H7 (cell line): ENCODE measurements around the gene INPP5K. TPM values are rescaled to one million over a fixed set of nuclear protein-coding genes. Genes with fewer than 3 reads are reported as not detected.

Source experiments
- DNase-seq: peaks from one replicate; pipeline ENCODE4 v3.0.0; 2012
- H3K27me3 ChIP-seq: 2 replicates; pipeline ENCODE4 v1.6.0; 2011; ENCODE audit warnings: mild to moderate bottlenecking, low read length; ENCODE audit not compliant: control insufficient read depth, insufficient read depth
- H3K36me3 ChIP-seq: replicated peaks from 2 replicates; pipeline ENCODE4 v1.5.1; 2011; ENCODE audit warnings: low read length; ENCODE audit not compliant: control insufficient read depth, insufficient read depth
- H3K4me3 ChIP-seq: 2 replicates; pipeline ENCODE4 v1.5.1; 2011; ENCODE audit warnings: low read depth, mild to moderate bottlenecking, control low read depth, low read length, moderate library complexity; ENCODE audit not compliant: insufficient read depth
- total RNA-seq: library from RNA; depleted of rRNA; stranded (reverse); fragments of >200 nt; shearing (Covaris generic); gene quantifications from 2 replicates; pipeline ENCODE4 v1.2.3, GENCODE V29; 2014

INPP5K gene
- total RNA-seq, 1 experiment from 2014 or later = 17.6 TPM

- peak; percentile 96 for DNase-seq
- Histone ChIP-seq H3K27me3 (peaks cover 4% of the 10 kb centered on the region; the same call in 1 of the 2 replicates), H3K36me3 (no peaks in the 10 kb centered on the region; the same call in 1 of the 2 replicates), H3K4me3 (peak overlapping the region; percentile 73)
Observed at GRCh38 chr17:1490643-1491442, 25.6 kb downstream of the INPP5K start.

- peak; percentile 52 for DNase-seq
- no peak overlapping the region for H3K4me3 ChIP-seq
- no peaks in the 10 kb centered on the region for H3K36me3 ChIP-seq
- H3K27me3 ChIP-seq = peaks cover 4% of the 10 kb centered on the region; the same call in 1 of the 2 replicates
Observed at GRCh38 chr17:1488826-1489270, 27.6 kb downstream of the INPP5K start.

GRCh38 chr17:1487939-1488825, 28.2 kb downstream of the INPP5K start:
- no peaks in the 10 kb centered on the region; the same call in 1 of the 2 replicates for H3K36me3 ChIP-seq
- peak; percentile 96 for DNase-seq
- H3K4me3 ChIP-seq = peak overlapping the region; percentile 57
- peaks cover 4% of the 10 kb centered on the region; the same call in 1 of the 2 replicates for H3K27me3 ChIP-seq

- H3K4me3 ChIP-seq = peak overlapping the region; percentile 57
- peak; percentile 92 for DNase-seq
- peaks cover 3% of the 10 kb centered on the region; the same call in 1 of the 2 replicates for H3K27me3 ChIP-seq
- H3K36me3 ChIP-seq = peaks cover 1% of the 10 kb centered on the region
Observed at GRCh38 chr17:1486802-1487695, 29.4 kb downstream of the INPP5K start.

- Histone ChIP-seq H3K4me3 (peak overlapping the region; percentile 55), H3K36me3 (peaks cover 3% of the 10 kb centered on the region)
- DNase-seq = peak; percentile 94
Observed at GRCh38 chr17:1485423-1486376, 30.7 kb downstream of the INPP5K start.

GRCh38 chr17:1484676-1485422, 31.6 kb downstream of the INPP5K start:
- no peaks in the 10 kb centered on the region for H3K27me3 ChIP-seq
- peak; percentile 89 for DNase-seq
- peak overlapping the region; percentile 52 for H3K4me3 ChIP-seq
- peaks cover 7% of the 10 kb centered on the region for H3K36me3 ChIP-seq

More at GRCh38 chr17:1485423-1486376, 30.7 kb downstream of the INPP5K start:
- H3K27me3 ChIP-seq = no peaks in the 10 kb centered on the region

- Histone ChIP-seq H3K36me3 (peaks cover 7% of the 10 kb centered on the region), H3K27me3 (no peaks in the 10 kb centered on the region), H3K4me3 (no peak overlapping the region)
- peak; percentile 68 for DNase-seq
Observed at GRCh38 chr17:1484060-1484535, 32.3 kb downstream of the INPP5K start.

- H3K4me3 ChIP-seq = no peak overlapping the region
- DNase-seq = peak; percentile 70
Observed at GRCh38 chr17:1482680-1483079, 33.7 kb downstream of the INPP5K start.

GRCh38 chr17:1481736-1482135, 34.7 kb downstream of the INPP5K start:
- H3K4me3 ChIP-seq = no peak overlapping the region
- no peak for DNase-seq
- peaks cover 18% of the 10 kb centered on the region for H3K36me3 ChIP-seq
- H3K27me3 ChIP-seq = no peaks in the 10 kb centered on the region

More at GRCh38 chr17:1482680-1483079, 33.7 kb downstream of the INPP5K start:
- H3K36me3 ChIP-seq = peaks cover 15% of the 10 kb centered on the region
- no peaks in the 10 kb centered on the region for H3K27me3 ChIP-seq

- H3K4me3 ChIP-seq = no peak overlapping the region
- H3K27me3 ChIP-seq = no peaks in the 10 kb centered on the region
- no peak for DNase-seq
- H3K36me3 ChIP-seq = peaks cover 20% of the 10 kb centered on the region
Observed at GRCh38 chr17:1480747-1481465, 35.5 kb downstream of the INPP5K start.

- peaks cover 20% of the 10 kb centered on the region for H3K36me3 ChIP-seq
- H3K4me3 ChIP-seq = no peak overlapping the region
- DNase-seq = no peak
- no peaks in the 10 kb centered on the region for H3K27me3 ChIP-seq
Observed at GRCh38 chr17:1478418-1478817, 38.0 kb downstream of the INPP5K start.

GRCh38 chr17:1475321-1475854, 41.0 kb downstream of the INPP5K start:
- peaks cover 17% of the 10 kb centered on the region for H3K36me3 ChIP-seq
- H3K4me3 ChIP-seq = no peak overlapping the region
- DNase-seq = no peak

More at GRCh38 chr17:1475321-1475854, 41.0 kb downstream of the INPP5K start:
- no peaks in the 10 kb centered on the region for H3K27me3 ChIP-seq
